Endothelial cell of umbilical vein (primary cell): ENCODE results near the gene SPIRE1.

Experiments used
- CTCF ChIP-seq, 2 donors: IDR thresholded peaks; 1 replicate in 1 of 2; 2 replicates in 1 of 2; pipeline ENCODE4 v1.5.1; 2011; ENCODE audit warnings: low read length in 2 of 2, mild to moderate bottlenecking in 2 of 2, moderate library complexity in 2 of 2, control low read depth in 1 of 2, inconsistent platforms in 1 of 2, low read depth in 1 of 2; ENCODE audit not compliant: insufficient read depth in 1 of 2; ENCODE audit errors: extremely low read depth in 1 of 2
- FOS ChIP-seq: IDR thresholded peaks from 2 replicates; pipeline ENCODE4 v1.6.1; 2011; ENCODE audit warnings: mild to moderate bottlenecking, low read length, moderate library complexity, borderline replicate concordance; ENCODE audit not compliant: insufficient read depth
- JUN ChIP-seq: IDR thresholded peaks from 2 replicates; pipeline ENCODE4 v1.6.1; 2011; ENCODE audit warnings: borderline replicate concordance, low read depth; ENCODE audit not compliant: insufficient read length, insufficient read depth
- MAX ChIP-seq: IDR thresholded peaks from 2 replicates; pipeline ENCODE4 v1.6.1; 2011; ENCODE audit not compliant: insufficient read depth, insufficient read length
- POLR2A ChIP-seq: IDR thresholded peaks from 2 replicates; pipeline ENCODE4 v1.6.1; 2012; ENCODE audit warnings: low read depth, mild to moderate bottlenecking, control low read depth, low read length
- POLR2AphosphoS5 ChIP-seq: IDR thresholded peaks from 2 replicates; pipeline ENCODE4 v1.6.1; 2012; ENCODE audit warnings: low read depth, mild to moderate bottlenecking, control low read depth, low read length, moderate library complexity; ENCODE audit not compliant: insufficient read depth

GRCh38 chr18:12656605-12656937 is 1.3 kb downstream of the SPIRE1 start:
- TF ChIP-seq CTCF (IDR thresholded peaks at IDR 0.05; ENCODE audit: extremely low read depth in 1 of 2, insufficient read depth in 1 of 2, low read depth in 1 of 2, low read length in 2 of 2) (no peak), MAX (no peak), POLR2AphosphoS5 (no peak), FOS (no peak), JUN (peak; percentile 58), POLR2A (no peak)
